NCI-H345 (cell line): Measurements from ENCODE around the gene INPP4A.

Experiments used
- DNase-seq: peaks from one replicate; lab custom pipeline; 2025; lab: John Stamatoyannopoulos, UW

Gene INPP4A

DNA sequence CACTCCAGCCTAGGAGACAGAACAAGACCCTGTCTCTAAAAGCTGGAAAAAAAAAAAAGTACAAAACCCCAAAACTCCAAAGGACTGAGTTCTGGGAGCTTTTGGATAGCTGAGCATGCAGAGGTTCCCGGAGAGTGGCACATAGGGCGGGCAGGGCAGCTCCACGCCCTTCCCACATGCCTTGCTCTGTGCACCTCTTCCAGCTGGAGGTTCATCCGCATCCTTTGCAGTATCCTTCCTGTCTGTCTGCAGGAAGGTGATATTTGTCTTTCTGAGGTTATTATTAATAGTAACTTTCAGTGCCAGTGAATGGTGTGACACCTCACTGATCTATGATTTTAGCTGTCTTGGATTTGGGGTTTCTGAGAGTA lies 70.2 kb downstream of the INPP4A start:
- DNase-seq, result no peak

DNA sequence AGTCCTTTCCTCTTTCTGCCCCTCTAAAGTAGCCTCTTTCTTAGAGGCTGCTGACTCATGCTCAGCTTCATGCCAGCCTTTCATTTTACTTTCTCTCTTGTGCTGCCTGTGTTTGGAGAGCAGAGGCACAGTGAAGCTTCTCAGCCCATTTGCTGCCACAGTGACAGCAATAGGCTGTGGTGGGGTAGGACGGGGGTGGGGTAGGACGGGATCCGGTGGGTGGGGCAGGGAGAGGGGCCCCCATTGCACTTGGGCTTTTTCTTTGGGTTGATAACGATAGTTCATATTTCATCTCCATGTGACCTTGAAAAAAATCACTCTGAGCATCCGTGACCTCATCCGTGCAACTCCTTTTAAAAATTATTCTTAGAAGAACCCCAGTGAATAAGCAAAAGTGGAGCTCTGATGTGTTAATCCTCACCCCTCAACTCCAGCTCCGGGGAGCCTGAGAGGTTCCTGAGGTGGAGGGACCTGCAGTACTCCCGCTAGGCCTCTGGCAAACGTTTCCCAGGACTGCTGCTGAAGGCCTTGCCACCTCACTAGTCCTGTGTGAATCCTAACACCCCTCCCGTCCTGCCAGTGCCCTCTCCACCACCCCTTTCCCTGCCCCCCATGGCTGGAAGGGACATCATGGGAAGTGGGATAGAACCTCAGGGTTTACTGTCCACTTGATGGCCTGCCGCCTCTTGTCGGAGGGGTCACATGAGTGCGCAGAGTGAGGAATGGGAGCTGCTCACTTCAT lies 70.8 kb downstream of the INPP4A start:
- no peak for DNase-seq

DNA sequence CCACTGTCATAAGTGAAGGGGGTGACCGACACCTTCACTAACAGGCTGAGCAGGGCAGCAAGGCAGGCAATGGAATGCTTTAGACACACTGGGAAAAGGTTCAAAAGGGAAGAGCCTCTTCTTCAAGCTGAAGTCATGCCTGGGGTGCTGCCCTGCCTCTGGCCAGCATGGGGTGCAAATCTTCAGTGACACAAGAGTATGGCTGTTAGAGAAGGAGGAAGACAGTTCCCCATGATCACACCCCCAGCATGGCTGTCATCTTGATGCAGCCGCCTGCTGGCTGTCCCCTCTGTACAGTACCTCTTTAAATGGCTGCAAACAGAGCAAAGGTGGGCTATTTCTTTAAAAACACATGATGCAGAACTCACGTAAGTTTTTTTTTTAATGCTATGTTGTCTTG lies 71.9 kb downstream of the INPP4A start:
- DNase-seq, result no peak

DNA sequence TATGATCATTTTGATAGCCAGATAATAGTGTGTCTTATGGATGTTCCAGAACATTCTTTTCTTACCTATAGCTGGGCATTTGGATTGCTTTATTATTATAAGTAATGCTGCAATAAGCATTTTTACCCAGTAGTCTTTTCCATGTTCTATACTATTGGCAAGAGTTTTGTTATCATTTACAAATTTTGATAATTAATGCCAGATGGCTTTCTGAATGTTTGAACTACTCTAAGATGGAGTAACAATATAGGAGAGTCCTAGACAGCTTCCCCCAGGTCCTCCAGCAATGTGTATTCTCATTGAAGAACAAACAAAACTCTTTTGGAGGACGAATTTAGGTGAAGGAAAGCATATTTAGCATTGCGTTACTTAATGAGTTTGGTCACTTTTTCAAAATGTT lies 73.0 kb downstream of the INPP4A start:
- no peak for DNase-seq

DNA sequence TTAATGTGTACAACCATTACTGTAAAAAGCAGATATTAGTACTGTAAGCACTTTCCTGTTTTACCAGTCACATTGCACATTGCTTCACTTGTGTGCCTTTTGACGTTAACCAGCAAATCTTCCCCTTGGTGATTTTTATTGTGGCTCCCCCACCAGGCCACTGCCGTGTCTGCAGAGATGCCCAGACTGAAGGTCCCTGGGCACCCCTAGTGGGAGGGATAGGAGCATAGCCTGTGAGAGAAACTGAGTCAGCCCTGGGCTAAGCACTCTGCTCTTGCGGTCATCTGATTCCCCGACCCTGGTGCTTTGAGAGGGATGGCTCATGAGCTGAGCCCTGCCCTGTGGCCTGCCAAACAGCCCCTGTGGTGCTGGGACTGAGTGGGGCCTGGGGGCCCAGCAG lies 73.4 kb downstream of the INPP4A start:
- DNase-seq, result no peak

DNA sequence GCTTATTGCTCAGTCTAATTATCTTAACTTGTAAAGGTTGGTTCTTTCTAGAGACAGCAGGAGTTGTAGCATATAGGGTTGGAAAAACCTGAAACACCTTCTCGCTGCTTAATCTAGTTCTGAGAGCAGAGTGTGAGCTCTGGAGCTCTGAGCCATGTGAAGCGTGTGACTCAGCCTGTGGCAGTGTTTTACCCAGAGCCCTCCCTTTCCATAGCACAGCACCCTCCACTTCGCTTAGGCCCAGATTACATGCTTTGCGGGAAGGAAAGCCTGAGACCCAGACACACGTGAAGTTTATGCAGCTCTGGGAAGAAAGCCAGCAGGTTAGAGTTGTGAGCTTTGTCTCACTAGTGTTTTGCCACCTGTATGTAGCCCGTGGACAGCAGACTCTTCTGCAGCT lies 74.5 kb downstream of the INPP4A start:
- DNase-seq, result no peak

DNA sequence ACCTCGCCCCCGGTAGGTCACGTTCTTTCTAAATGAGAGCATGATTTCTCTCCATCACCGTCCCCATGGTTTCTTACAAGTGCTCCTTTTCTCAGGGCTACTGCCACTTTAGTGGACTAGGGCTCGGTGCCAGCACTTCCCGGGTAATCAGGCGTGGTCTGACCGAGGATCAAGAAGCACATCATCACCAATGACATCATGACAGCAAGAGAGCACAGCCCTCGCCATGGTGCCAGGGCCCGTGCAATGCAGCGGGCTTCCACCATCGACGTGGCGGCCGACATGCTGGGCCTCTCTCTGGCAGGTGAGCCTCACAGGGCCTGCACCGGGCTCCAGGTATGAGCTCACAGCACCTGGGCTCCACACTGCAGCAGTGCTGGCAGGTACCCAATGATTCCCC lies 75.2 kb downstream of the INPP4A start:
- no peak for DNase-seq

DNA sequence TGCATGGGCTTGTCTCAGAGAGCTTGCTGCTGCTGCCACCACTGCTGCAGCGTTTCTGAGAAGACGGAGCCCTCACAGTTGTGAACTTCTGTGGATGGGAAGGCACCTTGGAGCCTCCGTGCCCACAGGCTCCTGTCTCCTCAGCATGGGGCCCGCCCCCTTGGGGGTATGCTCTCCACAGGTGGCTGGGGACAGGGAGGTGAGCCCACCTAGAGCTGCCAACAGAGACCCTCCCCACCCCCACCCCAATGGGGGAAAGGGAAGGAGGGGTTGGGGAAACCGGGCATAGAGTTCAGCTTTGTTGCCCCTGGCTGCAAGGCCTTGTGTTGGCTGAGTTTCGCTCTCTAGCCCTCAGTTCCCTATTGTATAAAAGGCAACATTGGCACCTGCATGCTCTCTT lies 76.1 kb downstream of the INPP4A start:
- no peak for DNase-seq

DNA sequence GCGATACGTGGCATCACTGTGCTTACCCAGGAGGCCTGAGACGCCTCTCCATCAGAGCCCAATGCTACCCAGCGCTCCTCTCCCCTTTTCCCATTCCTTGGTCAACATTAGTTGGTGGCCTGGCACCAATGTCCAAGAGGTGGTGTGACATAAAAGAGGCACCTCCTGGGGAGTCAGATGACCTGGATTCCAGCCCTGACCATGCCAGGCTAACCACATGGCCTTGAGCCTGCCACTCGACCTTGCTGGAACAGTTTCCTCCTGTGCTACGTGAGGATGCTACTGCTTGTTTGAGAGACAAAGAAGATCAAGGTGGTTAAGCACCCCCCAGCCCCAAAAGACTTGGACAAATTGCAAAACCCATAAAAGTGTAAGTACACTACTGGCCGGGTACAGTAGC lies 76.6 kb downstream of the INPP4A start:
- no peak for DNase-seq

DNA sequence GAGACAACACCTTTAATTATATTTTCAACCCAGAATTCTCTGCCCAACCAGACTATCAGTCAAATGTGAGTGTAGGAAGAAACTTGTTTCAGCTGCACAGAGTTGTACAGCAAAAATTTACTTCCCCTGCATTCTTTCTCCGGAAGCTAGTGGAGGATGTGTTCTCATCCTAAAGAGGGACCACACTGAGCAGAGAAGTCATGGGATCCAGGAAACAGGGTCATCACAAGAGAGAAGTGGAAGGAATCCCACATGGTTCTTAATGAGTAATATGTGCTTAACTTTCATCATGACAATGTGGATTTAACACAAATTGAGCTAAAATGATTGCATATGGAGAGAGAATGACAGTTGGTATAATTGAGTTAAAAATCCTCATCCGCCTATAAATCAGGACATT lies 78.2 kb downstream of the INPP4A start:
- no peak for DNase-seq

DNA sequence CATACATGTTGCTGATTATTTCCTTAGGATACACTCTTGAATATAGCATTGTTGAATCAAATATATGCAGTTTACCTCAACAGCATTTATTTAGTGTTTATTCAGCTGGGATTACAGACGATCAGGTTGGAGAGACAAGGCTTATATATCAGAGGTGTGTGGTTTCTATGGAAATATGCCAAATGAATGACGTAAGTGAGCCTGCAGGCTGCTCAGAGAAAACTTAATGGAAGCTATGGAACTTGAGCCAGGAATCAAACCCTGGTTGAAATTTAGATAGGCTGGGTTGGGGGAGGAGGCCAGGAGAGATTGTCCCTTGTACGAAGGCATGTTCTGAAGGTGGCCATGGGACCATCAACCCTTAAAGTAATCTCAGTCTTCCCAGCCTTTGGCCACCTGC lies 79.5 kb downstream of the INPP4A start:
- no peak for DNase-seq

DNA sequence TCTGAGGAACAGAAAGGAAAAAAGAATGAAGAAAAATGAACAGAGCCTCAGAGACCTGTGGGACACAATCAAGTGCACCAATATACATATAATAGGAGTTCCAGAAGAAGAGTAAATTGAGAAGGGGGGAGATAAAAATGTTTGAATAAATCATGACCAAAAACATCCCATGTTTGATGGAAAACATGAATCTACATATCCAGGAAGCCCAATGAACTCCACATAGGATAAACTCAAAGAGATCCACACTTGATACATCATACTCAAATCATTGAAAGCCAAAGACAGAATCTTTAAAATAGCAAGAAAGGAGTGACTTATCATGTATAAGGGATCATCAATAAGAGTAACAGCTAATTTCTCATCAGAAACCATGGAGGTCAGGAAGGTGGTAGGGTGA lies 83.7 kb downstream of the INPP4A start:
- DNase-seq, result no peak

DNA sequence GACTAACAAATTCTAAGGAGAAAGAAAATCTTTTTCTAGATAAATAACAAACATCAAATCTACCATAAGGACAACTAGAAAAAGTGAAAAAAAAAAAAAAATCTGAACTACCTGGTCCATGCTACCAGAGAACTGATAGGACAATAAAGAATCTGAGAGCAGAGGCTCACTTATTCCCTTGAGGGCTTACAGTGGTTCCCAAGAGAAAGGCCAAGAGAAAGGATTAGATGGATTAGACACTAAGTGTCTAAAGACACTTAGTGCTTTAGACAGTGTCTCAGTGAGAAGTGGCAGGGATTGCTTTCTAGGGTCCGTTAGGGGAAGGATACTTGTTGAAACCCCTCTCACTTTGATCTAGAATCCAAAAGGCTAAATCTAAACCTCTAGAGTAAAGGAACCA lies 85.5 kb downstream of the INPP4A start:
- DNase-seq, result no peak

DNA sequence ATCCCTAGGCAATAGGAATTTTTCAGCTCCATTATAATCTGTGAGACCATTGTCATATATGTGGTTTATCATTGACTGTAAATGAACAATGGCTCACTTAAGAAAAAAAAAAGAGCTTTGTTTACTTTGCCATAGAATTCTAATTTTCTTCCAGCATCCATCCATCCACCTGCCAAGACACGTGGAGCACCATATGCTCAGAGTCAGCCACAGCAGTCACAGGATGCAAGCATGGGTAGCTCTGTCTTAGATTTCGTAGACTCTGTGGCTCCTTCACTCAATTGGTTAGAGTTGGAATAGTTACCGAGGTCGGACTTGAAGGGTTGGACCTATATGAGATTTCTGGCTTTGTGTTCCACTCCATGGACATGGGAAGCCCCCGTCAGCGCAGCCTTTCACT lies 88.1 kb downstream of the INPP4A start:
- DNase-seq, result peak; percentile 27

DNA sequence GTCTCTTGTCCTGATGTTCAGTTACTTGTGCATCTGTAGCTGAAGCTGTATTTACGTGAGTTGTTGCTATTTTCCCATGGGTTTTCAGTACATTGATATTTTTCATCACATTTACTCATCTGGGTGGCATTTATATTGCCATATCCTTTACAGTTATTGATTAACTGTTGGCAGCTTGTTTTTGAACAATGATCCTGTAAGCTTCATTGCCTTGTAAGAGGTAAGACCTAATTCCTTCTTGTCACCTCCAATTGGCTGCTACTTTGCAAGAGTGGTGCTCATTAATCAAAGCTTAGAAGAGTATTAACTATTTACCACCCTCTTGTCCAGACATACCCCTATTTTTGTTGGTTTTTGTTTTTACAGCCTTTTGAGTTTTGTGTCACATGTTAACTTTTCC lies 88.9 kb downstream of the INPP4A start:
- no peak for DNase-seq

DNA sequence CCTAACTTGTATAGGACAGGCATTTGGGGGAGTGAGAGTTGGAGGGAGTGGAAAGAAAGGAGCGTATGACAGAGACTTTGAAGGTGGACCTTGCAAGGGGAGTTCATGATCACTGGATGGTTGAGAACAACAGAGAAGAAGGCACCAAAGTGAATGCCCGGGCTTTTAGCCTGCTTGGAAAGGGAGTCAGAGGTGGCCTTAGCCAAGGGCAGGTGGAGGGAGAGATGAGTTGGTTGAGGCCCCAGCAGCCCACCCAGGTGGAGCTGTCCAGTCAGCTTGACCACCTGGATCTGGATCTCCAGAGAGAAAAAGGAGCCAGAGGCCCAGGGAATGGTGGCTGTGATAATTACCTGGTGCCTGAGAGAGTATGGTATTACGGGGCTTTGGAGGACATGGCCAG lies 90.1 kb downstream of the INPP4A start:
- no peak for DNase-seq

DNA sequence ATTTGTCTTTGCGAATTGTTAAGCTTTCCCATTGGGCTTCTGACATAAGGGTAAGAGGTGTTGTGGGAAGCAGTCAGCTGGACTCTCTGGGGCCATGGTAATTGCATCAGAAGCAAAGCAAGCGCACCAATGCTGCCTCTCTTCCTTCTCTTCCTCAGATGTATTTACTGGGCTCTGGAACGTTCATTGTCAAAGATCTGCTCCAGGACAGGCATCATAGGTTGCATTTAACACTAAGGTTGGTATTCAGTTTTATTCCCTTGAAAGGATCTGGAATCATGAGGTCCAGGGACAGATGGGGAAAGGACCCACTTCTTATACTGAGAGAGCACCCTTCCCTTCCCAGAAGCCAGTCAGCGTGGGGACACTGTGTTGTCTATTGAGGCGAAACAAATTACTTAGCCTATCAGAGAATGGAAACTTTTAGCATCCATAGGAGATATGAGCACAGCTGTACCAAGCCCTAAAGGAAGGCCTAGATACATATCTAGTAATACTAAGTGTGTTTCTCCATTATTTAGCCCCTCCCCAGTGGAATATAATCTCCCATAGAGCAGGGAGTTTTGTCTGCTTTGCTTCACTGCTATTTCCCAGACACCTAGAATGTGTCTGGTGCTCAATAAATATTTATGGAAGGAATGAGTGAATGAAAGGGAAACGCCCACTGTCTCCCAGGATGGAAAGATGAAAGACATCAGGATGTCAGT lies 91.5 kb downstream of the INPP4A start:
- DNase-seq, result no peak

DNA sequence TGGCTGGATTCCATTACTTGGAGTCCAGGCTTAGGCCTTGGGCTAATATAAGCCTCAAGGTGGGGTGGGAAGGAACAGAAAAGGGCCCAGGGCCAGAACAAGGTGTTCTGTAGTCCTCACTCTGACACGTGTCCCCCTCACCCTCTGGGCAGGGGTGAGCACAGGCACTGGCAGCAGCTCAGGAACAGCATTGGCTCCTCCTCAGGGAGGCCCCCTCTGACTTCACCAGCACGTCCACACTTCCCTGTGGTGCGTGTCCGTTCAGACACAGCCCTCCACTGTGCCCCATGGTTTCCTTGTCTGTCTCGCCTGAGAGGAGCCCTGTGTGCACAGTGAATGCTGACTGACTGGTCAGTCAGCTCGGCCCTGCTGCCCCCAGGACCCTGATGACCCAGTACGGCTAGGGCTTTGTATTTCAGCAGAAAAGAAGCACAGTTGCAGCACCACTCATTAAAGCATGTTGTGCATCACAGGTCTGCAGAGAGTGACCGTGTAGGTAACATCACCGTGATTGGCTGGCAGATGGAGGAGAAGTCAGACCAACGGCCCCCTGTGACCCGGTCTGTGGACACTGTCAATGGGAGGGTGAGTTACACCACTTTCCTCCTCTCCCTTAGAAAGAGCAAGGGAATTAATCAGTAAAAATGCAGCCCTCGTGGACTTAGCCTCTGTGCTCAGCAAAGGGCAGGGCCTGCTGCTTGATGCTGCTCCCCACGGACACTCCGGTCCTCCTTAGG lies 92.9 kb downstream of the INPP4A start:
- no peak for DNase-seq

DNA sequence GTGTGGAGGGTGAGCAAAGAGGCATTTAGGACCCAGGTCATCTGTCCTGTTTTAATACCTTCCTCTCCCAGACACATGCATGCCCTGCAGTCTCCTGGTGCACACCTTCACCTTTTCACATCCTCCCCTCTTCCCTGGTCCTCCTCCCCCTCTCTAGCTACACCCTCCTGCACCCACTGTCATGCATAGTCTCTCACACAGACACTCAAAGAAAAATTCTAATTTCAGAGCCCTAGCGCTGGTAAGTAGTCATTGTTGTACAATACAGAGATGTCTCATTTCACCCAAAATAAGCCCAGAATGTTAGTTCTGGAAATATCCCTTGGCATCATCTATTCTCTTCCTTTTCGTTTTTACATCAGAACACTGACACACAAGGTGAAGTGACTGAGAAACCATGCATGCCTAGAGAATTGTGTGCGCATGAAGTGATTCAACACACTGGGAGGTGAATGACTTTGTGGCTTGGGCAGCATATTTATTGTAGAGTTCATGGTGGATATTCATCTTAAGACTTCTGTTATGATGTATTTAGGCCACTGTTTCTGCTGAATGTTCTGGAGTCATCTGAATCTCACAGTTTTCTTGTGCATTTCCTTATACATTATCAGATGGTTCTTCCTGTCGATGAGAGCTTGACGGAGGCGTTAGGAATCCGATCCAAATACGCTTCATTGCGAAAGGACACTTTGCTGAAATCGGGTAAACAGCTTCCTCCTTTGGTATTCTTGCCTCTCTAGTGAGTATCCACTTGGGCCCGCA lies 93.8 kb downstream of the INPP4A start:
- DNase-seq, result no peak

DNA sequence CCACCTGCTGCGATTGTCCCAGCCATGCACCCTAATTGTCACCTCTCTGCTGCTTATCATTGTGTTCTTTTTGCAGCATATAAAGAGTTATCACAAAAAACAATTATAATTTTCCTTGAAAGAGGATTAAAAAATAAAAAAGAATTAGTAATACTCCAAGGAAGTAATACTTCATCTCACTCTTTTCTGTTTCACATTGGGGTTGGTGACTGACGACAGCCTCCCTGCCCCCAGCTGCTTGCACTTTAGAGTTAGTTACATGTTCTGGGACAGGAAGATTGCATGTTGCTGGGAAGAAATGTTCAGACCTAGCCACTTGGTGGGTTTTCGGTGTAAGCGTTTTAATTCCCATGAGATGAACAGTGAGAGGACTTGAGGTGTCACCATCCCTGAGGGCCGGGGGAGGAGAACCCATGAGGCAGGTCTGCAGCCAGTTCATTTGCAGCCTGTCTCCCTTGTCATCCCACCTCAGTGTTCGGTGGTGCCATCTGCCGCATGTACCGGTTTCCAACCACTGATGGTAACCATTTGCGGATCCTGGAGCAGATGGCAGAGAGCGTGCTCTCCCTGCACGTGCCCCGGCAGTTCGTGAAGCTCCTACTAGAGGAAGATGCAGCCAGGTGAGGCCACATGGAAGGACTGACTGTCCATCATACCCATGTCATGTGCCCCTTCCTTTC lies 94.5 kb downstream of the INPP4A start:
- no peak for DNase-seq

DNA sequence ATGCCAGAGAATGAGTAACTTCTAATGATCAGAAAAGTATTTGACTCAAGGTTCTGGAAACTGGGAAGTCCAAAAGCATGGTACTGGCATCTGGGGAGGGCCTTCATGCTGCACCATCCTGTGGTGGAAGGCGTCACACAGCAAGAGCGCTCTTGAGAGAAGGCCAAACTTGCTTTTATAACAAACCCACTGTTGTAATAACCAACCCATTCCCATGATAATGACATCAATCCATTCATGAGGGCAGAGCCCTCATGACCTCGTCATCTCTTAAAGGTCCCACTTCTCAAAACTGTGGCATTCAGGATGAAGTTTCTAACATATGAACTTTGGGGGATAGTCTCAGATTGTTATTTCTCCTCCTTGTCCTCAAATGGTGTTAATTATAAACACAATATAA lies 95.9 kb downstream of the INPP4A start:
- DNase-seq, result no peak

DNA sequence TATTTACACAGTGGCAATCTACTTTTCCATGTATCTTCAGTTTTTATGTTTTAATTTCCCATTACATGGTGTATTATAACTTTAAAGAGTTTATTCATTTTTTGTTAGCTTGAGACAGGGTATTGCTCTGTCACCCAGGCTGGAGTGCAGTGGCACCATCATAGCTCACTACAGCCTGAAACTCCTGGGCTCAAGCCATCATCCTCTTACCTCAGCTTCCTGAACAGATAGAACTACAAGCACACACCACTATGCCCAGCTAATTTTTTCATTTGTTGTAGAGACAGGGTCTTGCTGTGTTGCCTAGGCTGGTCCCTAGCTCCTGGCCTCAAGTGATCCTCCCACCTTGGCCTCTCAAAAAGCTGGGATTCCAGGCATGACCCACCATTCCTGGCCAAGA lies 96.8 kb downstream of the INPP4A start:
- no peak for DNase-seq
